ENCODE results near the gene ZNF74.
"Not testable (repeated sequence)": the region's sequence is repeated elsewhere in the genome, so short reads cannot be mapped to it uniquely, and the experiment has no call there.

The ZNF74 gene

DNA sequence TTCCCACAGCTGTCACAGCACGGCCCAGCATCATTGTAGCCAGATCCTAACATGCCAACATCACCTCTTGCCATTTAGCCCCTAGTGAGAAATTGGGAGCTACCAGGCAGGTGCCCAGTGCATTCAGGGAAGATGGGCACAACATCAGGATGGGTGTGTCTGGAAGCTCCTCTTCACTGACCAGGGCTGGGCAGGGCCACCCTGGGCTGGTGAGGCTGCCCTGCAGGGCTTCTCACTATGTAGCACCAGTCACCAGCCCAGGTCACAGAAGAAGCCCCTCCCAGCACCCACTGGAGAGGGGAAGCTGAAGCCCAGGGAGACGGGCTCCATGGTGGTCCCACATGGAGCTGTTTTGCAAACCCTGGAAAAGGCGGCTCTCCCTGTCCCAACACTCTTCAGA lies 13.9 kb downstream of the ZNF74 start:
- POLR2A ChIA-PET, result interaction anchor here (0.8 kb wide), 1 partner anchor 88 kb away, joined by 5 read pairs; the partner anchor contains the start of gene DGCR6L

DNA sequence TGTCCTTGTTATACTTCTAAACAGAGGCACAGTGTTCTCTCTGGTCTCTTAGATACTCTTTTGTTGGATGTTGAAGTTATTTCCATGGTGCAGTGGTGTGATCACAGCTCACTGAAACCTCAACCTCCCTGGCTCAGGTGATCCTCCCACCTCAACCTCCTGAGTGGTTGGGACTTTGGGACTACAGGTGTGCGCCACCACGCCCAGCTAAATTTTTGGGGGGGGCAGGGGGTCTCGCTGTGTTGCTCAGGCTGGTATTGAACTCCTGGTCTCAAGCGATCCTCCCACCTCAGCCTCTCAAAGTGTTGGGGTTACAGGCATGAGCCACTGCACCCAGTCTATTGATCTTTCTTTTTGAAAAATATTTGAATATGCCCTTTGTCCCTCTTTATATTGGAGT lies 14.9 kb downstream of the ZNF74 start:
- H3K4me1 ChIP-seq (ENCODE audit: control insufficient read depth, insufficient read depth, low read length), result no peaks in the 10 kb centered on the region
- H3K27ac ChIP-seq (ENCODE audit: extremely low read depth, low read depth, low read length), result no peak overlapping the region
- H3K4me3 ChIP-seq (ENCODE audit: low read depth, low read length), result no peak overlapping the region
- no peak for TF ChIP-seq ZNF791 (tag by site-specific recombination; IDR thresholded peaks at IDR 0.05)
- no peak for TF ChIP-seq ZFHX2 (tag by site-specific recombination; conservative IDR thresholded peaks at IDR 0.05)
- TF ChIP-seq ZNF175 (tag by site-specific recombination; IDR thresholded peaks at IDR 0.05), result no peak
- no peak for TF ChIP-seq ZNF292 (tag by site-specific recombination; IDR thresholded peaks at IDR 0.05; ENCODE audit: borderline replicate concordance, low read depth)
- TF ChIP-seq OVOL3 (tag by site-specific recombination; IDR thresholded peaks at IDR 0.05), result no peak
- no peak for TF ChIP-seq ZNF621 (tag by site-specific recombination; IDR thresholded peaks at IDR 0.05)
- TF ChIP-seq ZNF146 (tag by site-specific recombination; IDR thresholded peaks at IDR 0.05), result no peak
- H3K9me3 ChIP-seq (ENCODE audit: control insufficient read depth, insufficient read depth, low read depth, low read length), result no peaks in the 10 kb centered on the region
- peaks cover 0 to 40% of the 10 kb centered on the region in 2 experiments; a peak in 2 of 3 replicates for H3K36me3 ChIP-seq (ENCODE audit: control insufficient read depth in 2 of 2, insufficient read depth in 1 of 2, low read length in 2 of 2)
- ChIA-PET POLR2A (interaction anchor here (1.1 kb wide), 1 partner anchor 89 kb away, joined by 3 read pairs; the partner anchor contains the start of gene DGCR6L), CTCF (interaction anchor here (0.5 to 3.7 kb wide), 4 partner anchors 9 to 253 kb away, joined by 3 to 26 read pairs (median 4); no protein-coding TSS in a partner anchor)

More for the DNA sequence above, 13.9 kb downstream of the ZNF74 start:
- Histone ChIP-seq H3K9me3 (ENCODE audit: control insufficient read depth, insufficient read depth, low read depth, low read length) (no peaks in the 10 kb centered on the region), H3K4me1 (ENCODE audit: control insufficient read depth, insufficient read depth, low read length) (no peaks in the 10 kb centered on the region), H3K27ac (ENCODE audit: extremely low read depth, low read depth, low read length) (no peak overlapping the region), H3K36me3 (ENCODE audit: control insufficient read depth in 2 of 2, insufficient read depth in 1 of 2, low read length in 2 of 2) (peaks cover 0 to 50% of the 10 kb centered on the region in 2 experiments; a peak in 2 of 3 replicates), H3K4me3 (ENCODE audit: low read depth, low read length) (no peak overlapping the region)
- CTCF ChIA-PET, result interaction anchor here (0.6 to 3.7 kb wide), 3 partner anchors 11 to 156 kb away, joined by 3 to 26 read pairs (median 4); no protein-coding TSS in a partner anchor
- no peak for TF ChIP-seq REPIN1 (tag by site-specific recombination; IDR thresholded peaks at IDR 0.05; ENCODE audit: low read depth)
- TF ChIP-seq PRDM1 (tag by site-specific recombination; IDR thresholded peaks at IDR 0.05), result no peak
- TF ChIP-seq, protein P1, sequence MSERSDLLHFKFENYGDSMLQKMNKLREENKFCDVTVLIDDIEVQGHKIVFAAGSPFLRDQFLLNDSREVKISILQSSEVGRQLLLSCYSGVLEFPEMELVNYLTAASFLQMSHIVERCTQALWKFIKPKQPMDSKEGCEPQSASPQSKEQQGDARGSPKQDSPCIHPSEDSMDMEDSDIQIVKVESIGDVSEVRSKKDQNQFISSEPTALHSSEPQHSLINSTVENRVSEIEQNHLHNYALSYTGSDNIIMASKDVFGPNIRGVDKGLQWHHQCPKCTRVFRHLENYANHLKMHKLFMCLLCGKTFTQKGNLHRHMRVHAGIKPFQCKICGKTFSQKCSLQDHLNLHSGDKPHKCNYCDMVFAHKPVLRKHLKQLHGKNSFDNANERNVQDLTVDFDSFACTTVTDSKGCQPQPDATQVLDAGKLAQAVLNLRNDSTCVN (tag by site-specific recombination; optimal IDR thresholded peaks at IDR 0.05), result no peak
- no peak for TF ChIP-seq ZNF2 (tag by site-specific recombination; IDR thresholded peaks at IDR 0.05)
- TF ChIP-seq ZNF843 (tag by site-specific recombination; IDR thresholded peaks at IDR 0.05), result no peak
- TF ChIP-seq ZNF391 (tag by site-specific recombination; IDR thresholded peaks at IDR 0.05; ENCODE audit: borderline replicate concordance, low read depth), result no peak

DNA sequence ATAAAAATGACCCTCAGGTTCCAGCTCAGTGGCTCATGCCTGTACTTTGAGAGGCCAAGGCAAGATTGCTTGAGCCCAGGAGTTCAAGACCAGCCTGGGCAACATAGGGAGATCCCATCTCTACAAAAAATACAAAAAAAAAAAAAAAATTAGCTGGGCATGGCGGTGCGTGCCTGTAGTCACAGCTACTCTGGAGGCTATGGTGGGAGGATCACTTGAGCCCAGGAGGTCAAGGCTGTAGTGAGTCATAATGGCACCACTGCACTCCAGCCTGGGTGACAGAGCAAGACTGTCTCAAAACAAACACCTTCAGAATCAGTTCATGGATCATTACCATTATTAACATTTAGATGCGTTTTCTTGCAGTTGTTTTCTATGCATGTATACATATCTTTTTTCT lies 15.4 kb downstream of the ZNF74 start:
- not testable (repeated sequence) for H3K4me3 ChIP-seq (ENCODE audit: low read depth, low read length); H3K4me1 ChIP-seq (ENCODE audit: control insufficient read depth, insufficient read depth, low read length); H3K27ac ChIP-seq (ENCODE audit: extremely low read depth, low read depth, low read length); H3K9me3 ChIP-seq (ENCODE audit: control insufficient read depth, insufficient read depth, low read depth, low read length)
- ChIA-PET POLR2A (interaction anchor here (1.1 kb wide), 1 partner anchor 90 kb away, joined by 3 read pairs; the partner anchor contains the start of gene DGCR6L), CTCF (interaction anchor here (1.4 to 3.7 kb wide), 2 partner anchors 9 to 10 kb away, joined by 4 to 26 read pairs; no protein-coding TSS in a partner anchor)
- H3K36me3 ChIP-seq (ENCODE audit: control insufficient read depth in 2 of 2, insufficient read depth in 1 of 2, low read length in 2 of 2), result peaks cover 0 to 35% of the 10 kb centered on the region in 2 experiments; a peak in 2 of 3 replicates
- TF ChIP-seq ZNF121 (tag by site-specific recombination; IDR thresholded peaks at IDR 0.05), result 0 out of 2 replicates have a peak, but pooled peaks have one; percentile 18
- TF ChIP-seq GLIS1 (tag by site-specific recombination; IDR thresholded peaks at IDR 0.05), result 0 out of 2 replicates have a peak, but pooled peaks have one; percentile 9
- peak; percentile 70; the same call in 1 of the 2 replicates for TF ChIP-seq ZNF2 (tag by site-specific recombination; IDR thresholded peaks at IDR 0.05)

DNA sequence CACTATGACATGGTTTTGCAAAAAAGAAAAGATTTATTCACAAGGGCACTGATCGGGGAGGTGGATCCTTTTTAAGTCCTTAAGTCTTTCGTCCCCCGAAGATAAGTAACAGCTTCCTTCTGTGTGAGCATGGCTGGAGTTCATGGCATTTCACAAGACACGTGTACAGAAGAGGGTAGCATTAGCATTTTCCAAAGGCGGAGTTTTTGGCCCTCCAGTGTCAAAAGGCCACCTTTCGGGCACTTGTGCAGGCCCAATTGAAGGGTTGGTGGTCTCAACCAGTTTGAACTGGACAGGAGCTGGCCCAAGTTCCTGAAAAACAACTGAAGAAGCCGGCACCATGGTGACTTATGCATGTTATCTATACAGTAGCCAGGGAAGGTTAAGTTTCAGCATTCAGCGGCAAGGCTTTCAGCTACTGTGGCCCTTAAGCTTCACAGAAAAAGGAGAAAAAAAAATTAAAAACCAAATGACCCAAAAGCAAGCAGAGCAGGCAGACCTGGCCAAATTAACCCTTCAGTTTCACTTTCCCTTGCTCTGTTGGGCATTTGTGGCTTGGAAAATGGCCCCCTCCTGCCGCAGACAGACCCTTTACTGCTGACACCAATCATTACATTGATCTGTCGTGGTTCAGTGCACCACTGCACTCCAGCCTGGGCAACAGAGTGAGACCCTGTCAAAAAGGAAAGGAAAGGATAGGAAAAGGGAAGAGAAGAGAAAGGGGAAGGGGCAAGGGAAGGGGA lies 18.7 kb downstream of the ZNF74 start:
- H3K36me3 ChIP-seq (ENCODE audit: control insufficient read depth in 2 of 2, insufficient read depth in 1 of 2, low read length in 2 of 2), result peaks cover 0 to 4% of the 10 kb centered on the region in 2 experiments; a peak in 2 of 3 replicates
- H3K4me1 ChIP-seq (ENCODE audit: control insufficient read depth, insufficient read depth, low read length), result no peaks in the 10 kb centered on the region
- ChIA-PET POLR2A (no interaction called here), CTCF (interaction anchor here (0.9 to 3.7 kb wide), 3 partner anchors 44 to 164 kb away, joined by 3 to 12 read pairs (median 3); partner anchors contain the start of gene DGCR6L)
- no peaks in the 10 kb centered on the region for H3K9me3 ChIP-seq (ENCODE audit: control insufficient read depth, insufficient read depth, low read depth, low read length)
- H3K27ac ChIP-seq (ENCODE audit: extremely low read depth, low read depth, low read length), result no peak overlapping the region
- H3K4me3 ChIP-seq (ENCODE audit: low read depth, low read length), result no peak overlapping the region
- TF ChIP-seq KLF8 (tag by site-specific recombination; IDR thresholded peaks at IDR 0.05) (no peak), ZNF629 (tag by site-specific recombination; IDR thresholded peaks at IDR 0.05) (no peak), MYNN (tag by site-specific recombination; IDR thresholded peaks at IDR 0.05; ENCODE audit: borderline replicate concordance) (no peak), PRDM1 (tag by site-specific recombination; IDR thresholded peaks at IDR 0.05) (peak; percentile 82), OSR2 (tag by site-specific recombination; IDR thresholded peaks at IDR 0.05) (peak; percentile 78), ZNF121 (tag by site-specific recombination; IDR thresholded peaks at IDR 0.05) (peak; percentile 85), ZNF843 (tag by site-specific recombination; IDR thresholded peaks at IDR 0.05) (no peak), ZNF514 (tag by site-specific recombination; IDR thresholded peaks at IDR 0.05) (no peak)
- TF ChIP-seq, protein P2, sequence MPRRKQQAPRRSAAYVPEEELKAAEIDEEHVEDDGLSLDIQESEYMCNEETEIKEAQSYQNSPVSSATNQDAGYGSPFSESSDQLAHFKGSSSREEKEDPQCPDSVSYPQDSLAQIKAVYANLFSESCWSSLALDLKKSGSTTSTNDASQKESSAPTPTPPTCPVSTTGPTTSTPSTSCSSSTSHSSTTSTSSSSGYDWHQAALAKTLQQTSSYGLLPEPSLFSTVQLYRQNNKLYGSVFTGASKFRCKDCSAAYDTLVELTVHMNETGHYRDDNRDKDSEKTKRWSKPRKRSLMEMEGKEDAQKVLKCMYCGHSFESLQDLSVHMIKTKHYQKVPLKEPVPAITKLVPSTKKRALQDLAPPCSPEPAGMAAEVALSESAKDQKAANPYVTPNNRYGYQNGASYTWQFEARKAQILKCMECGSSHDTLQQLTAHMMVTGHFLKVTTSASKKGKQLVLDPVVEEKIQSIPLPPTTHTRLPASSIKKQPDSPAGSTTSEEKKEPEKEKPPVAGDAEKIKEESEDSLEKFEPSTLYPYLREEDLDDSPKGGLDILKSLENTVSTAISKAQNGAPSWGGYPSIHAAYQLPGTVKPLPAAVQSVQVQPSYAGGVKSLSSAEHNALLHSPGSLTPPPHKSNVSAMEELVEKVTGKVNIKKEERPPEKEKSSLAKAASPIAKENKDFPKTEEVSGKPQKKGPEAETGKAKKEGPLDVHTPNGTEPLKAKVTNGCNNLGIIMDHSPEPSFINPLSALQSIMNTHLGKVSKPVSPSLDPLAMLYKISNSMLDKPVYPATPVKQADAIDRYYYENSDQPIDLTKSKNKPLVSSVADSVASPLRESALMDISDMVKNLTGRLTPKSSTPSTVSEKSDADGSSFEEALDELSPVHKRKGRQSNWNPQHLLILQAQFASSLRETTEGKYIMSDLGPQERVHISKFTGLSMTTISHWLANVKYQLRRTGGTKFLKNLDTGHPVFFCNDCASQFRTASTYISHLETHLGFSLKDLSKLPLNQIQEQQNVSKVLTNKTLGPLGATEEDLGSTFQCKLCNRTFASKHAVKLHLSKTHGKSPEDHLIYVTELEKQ (tag by site-specific recombination; IDR thresholded peaks at IDR 0.05; ENCODE audit: borderline replicate concordance), result no peak

Data from HEK293 (cell line).